OCI-LY7 (cell line): ENCODE measurements around the gene SETBP1. TPM values are rescaled to one million over a fixed set of nuclear protein-coding genes. Genes with fewer than 3 reads are reported as not detected.

Source experiments
- BruUV-seq: library from RNA; stranded (reverse); fragments of 400-500 nt; replicated peaks from 2 replicates; lab custom pipeline; 2021; lab: Mats Ljungman, UMichigan
- CTCF ChIA-PET: fragments of 300-600 bp; sonication (Branson Sonifier 250); formaldehyde crosslinking; loops from one replicate; lab custom pipeline; 2022; ENCODE audit warnings: antibody characterized with exemption; ENCODE audit not compliant: unreplicated experiment; lab: Charles Lee
- POLR2A ChIA-PET: fragments of 300-600 bp; sonication (Branson Sonifier 250); formaldehyde crosslinking; loops from one replicate; lab custom pipeline; 2022; ENCODE audit warnings: antibody characterized with exemption; lab: Charles Lee
- DNase-seq: peaks from one replicate; pipeline ENCODE4 v3.0.0-alpha.2; 2015; ENCODE audit warnings: low spot score
- H2AFZ ChIP-seq: fragments of 200-600 bp; sonication (generic), shearing (Covaris generic); 2 replicates; pipeline ENCODE4 v1.6.1; 2014; ENCODE audit warnings: mild to moderate bottlenecking, antibody characterized with exemption, low read length, moderate library complexity
- H3K27ac ChIP-seq: fragments of 200-600 bp; sonication (generic); 2 replicates; pipeline ENCODE4 v1.5.1; 2014; ENCODE audit warnings: mixed run types, low read depth, mild to moderate bottlenecking, moderate library complexity, low read length, inconsistent platforms; ENCODE audit not compliant: poor library complexity, severe bottlenecking
- H3K36me3 ChIP-seq: fragments of 200-600 bp; sonication (generic); 2 replicates; pipeline ENCODE4 v1.6.1; 2014; ENCODE audit warnings: mild to moderate bottlenecking, antibody characterized with exemption, low read length, moderate library complexity, mixed read lengths; ENCODE audit not compliant: insufficient read depth
- H3K4me1 ChIP-seq: fragments of 200-600 bp; sonication (generic); 2 replicates; pipeline ENCODE4 v1.5.1; 2014; ENCODE audit warnings: mild to moderate bottlenecking, low read length; ENCODE audit not compliant: insufficient read depth, poor library complexity, severe bottlenecking
- H3K4me2 ChIP-seq: fragments of 200-600 bp; sonication (generic); 2 replicates; pipeline ENCODE4 v1.6.1; 2014; ENCODE audit warnings: mild to moderate bottlenecking, low read length
- H3K4me3 ChIP-seq: fragments of 200-600 bp; sonication (generic); 2 replicates; pipeline ENCODE4 v1.5.1; 2014; ENCODE audit warnings: mild to moderate bottlenecking, low read depth, low read length; ENCODE audit not compliant: poor library complexity, severe bottlenecking
- H3K79me2 ChIP-seq: fragments of 200-600 bp; sonication (generic); 2 replicates; pipeline ENCODE4 v1.6.1; 2016; ENCODE audit warnings: low read depth, mild to moderate bottlenecking, low read length, moderate library complexity, mixed read lengths; ENCODE audit not compliant: insufficient read depth
- H3K9me2 ChIP-seq: fragments of 200-600 bp; sonication (generic); 2 replicates; pipeline ENCODE4 v1.6.1; 2016; ENCODE audit warnings: mild to moderate bottlenecking, low read length, mixed read lengths; ENCODE audit not compliant: insufficient read depth
- H3K9me3 ChIP-seq: fragments of 200-600 bp; sonication (generic); 2 replicates; pipeline ENCODE4 v1.6.1; 2014; ENCODE audit warnings: mild to moderate bottlenecking, mixed run types, low read length, mixed read lengths
- H4K20me1 ChIP-seq: fragments of 200-600 bp; sonication (generic); 2 replicates; pipeline ENCODE4 v1.6.1; 2014; ENCODE audit warnings: mild to moderate bottlenecking, antibody characterized with exemption, low read length, moderate library complexity, mixed read lengths; ENCODE audit not compliant: insufficient read depth
- EZH2phosphoT487 ChIP-seq: fragments of 200-600 bp; sonication (generic); IDR thresholded peaks from 2 replicates; pipeline ENCODE4 v1.6.1; 2018; ENCODE audit warnings: low read depth, borderline replicate concordance, mild to moderate bottlenecking, mixed run types, antibody characterized with exemption, low read length, moderate library complexity, mixed read lengths
- intact Hi-C: fragments of 100-400 bp; cut with micrococcal nuclease; formaldehyde crosslinking; loops from one replicate; pipeline ENCODE4 v1.10.0; 2022; ENCODE audit not compliant: unreplicated experiment
- total RNA-seq, 2 experiments: library from RNA; depleted of rRNA in 1 of 2; stranded (reverse); fragments of >200 nt in 1 of 2; shearing (Covaris generic) in 1 of 2; gene quantifications; 2 replicates each; pipeline ENCODE4 v1.2.3, GENCODE V29; 2014 to 2022
- TF ChIP-seq, protein P1 (sequence below): fragments of 200-600 bp; sonication (generic); conservative IDR thresholded peaks from 2 replicates; pipeline ENCODE4 v1.5.1; 2014; ENCODE audit warnings: mild to moderate bottlenecking, antibody characterized with exemption, low read length, moderate library complexity, mixed read lengths

The SETBP1 gene
- total RNA-seq, 2 experiments from 2014 or later = 2.6 to 9.1 TPM

DNA sequence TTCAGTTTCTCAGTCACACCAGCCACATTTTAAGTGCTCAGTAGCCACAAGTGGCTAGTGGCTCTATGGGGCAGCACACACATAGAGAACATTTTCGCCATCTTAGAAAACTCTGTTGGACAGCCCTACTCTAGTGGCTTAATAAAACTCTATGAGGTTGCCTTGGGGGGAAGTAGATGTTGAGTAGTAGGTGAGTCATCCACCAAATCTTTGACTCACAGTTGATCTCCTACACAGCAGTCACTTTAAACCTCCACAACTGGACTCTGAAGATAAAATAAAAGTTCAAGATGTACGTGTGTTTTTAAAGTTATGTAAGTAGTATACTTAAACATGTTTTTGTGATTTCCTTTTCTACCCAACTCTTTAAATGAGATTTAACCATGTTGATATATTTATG lies 379.0 kb downstream of the SETBP1 start:
- no peak overlapping the region for H2AFZ ChIP-seq
- no peaks in the 10 kb centered on the region for H3K36me3 ChIP-seq
- no peaks in the 10 kb centered on the region for H3K79me2 ChIP-seq
- no peak for DNase-seq
- intact Hi-C loops = no loop called here
- CTCF ChIA-PET = no interaction called here
- no peaks in the 10 kb centered on the region for H3K9me2 ChIP-seq
- POLR2A ChIA-PET = no interaction called here
- no peaks in the 10 kb centered on the region for H4K20me1 ChIP-seq
- no peak for TF ChIP-seq EZH2phosphoT487
- TF ChIP-seq, protein P1, sequence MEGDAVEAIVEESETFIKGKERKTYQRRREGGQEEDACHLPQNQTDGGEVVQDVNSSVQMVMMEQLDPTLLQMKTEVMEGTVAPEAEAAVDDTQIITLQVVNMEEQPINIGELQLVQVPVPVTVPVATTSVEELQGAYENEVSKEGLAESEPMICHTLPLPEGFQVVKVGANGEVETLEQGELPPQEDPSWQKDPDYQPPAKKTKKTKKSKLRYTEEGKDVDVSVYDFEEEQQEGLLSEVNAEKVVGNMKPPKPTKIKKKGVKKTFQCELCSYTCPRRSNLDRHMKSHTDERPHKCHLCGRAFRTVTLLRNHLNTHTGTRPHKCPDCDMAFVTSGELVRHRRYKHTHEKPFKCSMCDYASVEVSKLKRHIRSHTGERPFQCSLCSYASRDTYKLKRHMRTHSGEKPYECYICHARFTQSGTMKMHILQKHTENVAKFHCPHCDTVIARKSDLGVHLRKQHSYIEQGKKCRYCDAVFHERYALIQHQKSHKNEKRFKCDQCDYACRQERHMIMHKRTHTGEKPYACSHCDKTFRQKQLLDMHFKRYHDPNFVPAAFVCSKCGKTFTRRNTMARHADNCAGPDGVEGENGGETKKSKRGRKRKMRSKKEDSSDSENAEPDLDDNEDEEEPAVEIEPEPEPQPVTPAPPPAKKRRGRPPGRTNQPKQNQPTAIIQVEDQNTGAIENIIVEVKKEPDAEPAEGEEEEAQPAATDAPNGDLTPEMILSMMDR = no peak
- H3K27ac ChIP-seq = no peak overlapping the region
- no peak overlapping the region for H3K4me3 ChIP-seq
- BruUV-seq = no TSS peak
- no peak overlapping the region for H3K4me2 ChIP-seq
- H3K4me1 ChIP-seq = no peaks in the 10 kb centered on the region
- no peaks in the 10 kb centered on the region for H3K9me3 ChIP-seq

DNA sequence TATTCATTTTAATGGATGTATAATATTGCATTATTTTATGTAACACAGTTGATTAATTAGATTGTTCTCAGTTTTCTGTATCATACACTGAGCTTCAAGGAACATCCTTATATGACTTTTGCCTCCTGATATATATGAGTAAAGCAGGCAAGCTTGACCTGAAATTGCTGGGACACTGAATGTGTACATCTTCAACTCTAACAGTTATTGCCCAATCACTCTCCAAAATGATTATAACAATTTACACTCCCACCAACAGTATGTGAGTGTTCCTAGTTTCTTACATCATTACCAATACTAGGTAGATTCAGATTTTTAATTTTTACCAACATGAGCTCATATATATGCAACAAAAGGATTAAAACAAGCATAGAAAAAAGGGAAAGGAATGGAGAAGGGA lies 379.4 kb downstream of the SETBP1 start:
- TF ChIP-seq EZH2phosphoT487 = no peak
- TF ChIP-seq, protein P1 = no peak
- Histone ChIP-seq H3K4me2 (no peak overlapping the region), H4K20me1 (no peaks in the 10 kb centered on the region), H3K9me3 (no peaks in the 10 kb centered on the region), H3K9me2 (no peaks in the 10 kb centered on the region), H3K4me1 (no peaks in the 10 kb centered on the region), H3K36me3 (no peaks in the 10 kb centered on the region), H3K79me2 (no peaks in the 10 kb centered on the region), H2AFZ (no peak overlapping the region), H3K4me3 (no peak overlapping the region), H3K27ac (no peak overlapping the region)
- DNase-seq = no peak
- POLR2A ChIA-PET = no interaction called here
- intact Hi-C loops = no loop called here
- BruUV-seq = no TSS peak
- CTCF ChIA-PET = no interaction called here

- intact Hi-C loops = no loop called here
- ChIA-PET CTCF (no interaction called here), POLR2A (no interaction called here)
- H2AFZ ChIP-seq = no peak overlapping the region
- no TSS peak for BruUV-seq
- no peak for TF ChIP-seq EZH2phosphoT487
- TF ChIP-seq, protein P1 = no peak
- no peak overlapping the region for H3K4me3 ChIP-seq
- H4K20me1 ChIP-seq = no peaks in the 10 kb centered on the region
- no peak for DNase-seq
- no peak overlapping the region for H3K4me2 ChIP-seq
- H3K27ac ChIP-seq = no peak overlapping the region
- no peaks in the 10 kb centered on the region for H3K36me3 ChIP-seq
- no peaks in the 10 kb centered on the region for H3K9me2 ChIP-seq
- no peaks in the 10 kb centered on the region for H3K79me2 ChIP-seq
- H3K4me1 ChIP-seq = no peaks in the 10 kb centered on the region
- H3K9me3 ChIP-seq = no peaks in the 10 kb centered on the region
Observed at GRCh38 chr18:45061359-45061758, 380.7 kb downstream of the SETBP1 start.
